Aorta (tissue), 5 donors: ENCODE data around the gene FLT1. TPM values are rescaled to one million over a fixed set of nuclear protein-coding genes. Genes with fewer than 3 reads are reported as not detected.

ENCODE experiments used
- ATAC-seq: fragments of 200-7000 bp; cut with Tn5 transposase; one replicate; pipeline ENCODE4 v1.9.1; 2022; ENCODE audit warnings: moderate library complexity; ENCODE audit not compliant: low FRiP score
- DNase-seq, 2 donors: peaks; one replicate each; pipeline ENCODE4 v3.0.0-alpha.2; 2020
- H3K27ac ChIP-seq, 2 donors: one replicate each; pipeline ENCODE4 v1.5.1; 2013; ENCODE audit warnings: low read length in 2 of 2, mild to moderate bottlenecking in 2 of 2, moderate library complexity in 2 of 2, control low read depth in 1 of 2, inconsistent platforms in 1 of 2, low read depth in 1 of 2
- H3K27me3 ChIP-seq, 2 donors: one replicate each; pipeline ENCODE4 v1.6.1; 2013; ENCODE audit warnings: control low read depth in 1 of 2, low read length in 1 of 2, mild to moderate bottlenecking in 1 of 2, moderate library complexity in 1 of 2; ENCODE audit not compliant: insufficient read depth in 2 of 2, control insufficient read depth in 1 of 2
- H3K36me3 ChIP-seq, 2 donors: one replicate each; pipeline ENCODE4 v1.6.1; 2013; ENCODE audit warnings: control low read depth in 1 of 2, low read length in 1 of 2, mild to moderate bottlenecking in 1 of 2; ENCODE audit not compliant: insufficient read depth in 2 of 2, control insufficient read depth in 1 of 2
- H3K4me1 ChIP-seq, 2 donors: one replicate each; pipeline ENCODE4 v1.6.1; 2013; ENCODE audit warnings: low read length in 2 of 2, control low read depth in 1 of 2, mild to moderate bottlenecking in 1 of 2, moderate library complexity in 1 of 2; ENCODE audit not compliant: insufficient read depth in 2 of 2, control insufficient read depth in 1 of 2
- H3K4me3 ChIP-seq, 2 donors: one replicate each; pipeline ENCODE4 v1.5.1; 2013; ENCODE audit warnings: low read length in 2 of 2, control low read depth in 1 of 2, mild to moderate bottlenecking in 1 of 2
- H3K9me3 ChIP-seq: one replicate; pipeline ENCODE4 v1.6.1; 2013; ENCODE audit warnings: mild to moderate bottlenecking, low read length; ENCODE audit not compliant: control insufficient read depth
- WGBS, 2 donors: extraction: QIAGEN DNeasy Blood & Tissue Kit; methylation state at CpG; one replicate each; pipeline ENCODE4 v1.1.7; 2013; 5-methylcytosine and 5-hydroxymethylcytosine counted together
- intact Hi-C, 2 donors: fragments of 100-400 bp; cut with DNase I; formaldehyde crosslinking; loops; one replicate each; pipeline versions ENCODE4 v1.14.2 to v1.15.0; 2022
- polyA plus RNA-seq, 2 donors: library from polyadenylated mRNA; stranded (reverse); fragments of 200-250 nt; gene quantifications; one replicate each; pipeline ENCODE4 v1.2.3, GENCODE V29; 2013
- total RNA-seq, 2 donors: library from RNA; stranded (reverse); fragmentation: NEBNext Ultra II Directional; extraction: Animal tissue kit (Norgen Biotek cat#: 25700); gene quantifications; one replicate each; pipeline ENCODE4 v1.2.1, GENCODE V29; 2021
- donor health status: healthy with polysubstance abuse.
- donor health status: Bipolar disorder and iron deficiency.
- donor health status: DM: no; HTN: no; CAD: no.
- donor health status: DM: no; HTN: no; CAD: no.
- donor health status: DM: yes; HTN: yes; CAD: no.

The FLT1 gene
- total and polyA plus RNA-seq, 4 donors: 0.38 to 62.8 (median 16.7) TPM

GRCh38 chr13:28536371-28536770, 41.4 kb upstream of the FLT1 start:
- DNase-seq (no peak), ATAC-seq (no peak)
- Histone ChIP-seq H3K27ac (no peak overlapping the region), H3K4me1 (no peaks in the 10 kb centered on the region), H3K27me3 (no peaks in the 10 kb centered on the region), H3K4me3 (no peak overlapping the region), H3K36me3 (no peaks in the 10 kb centered on the region), H3K9me3 (no peaks in the 10 kb centered on the region)
- intact Hi-C loops: no loop called here
- WGBS, 2 donors: 93 to 94% methylated on average over 3 of the region's 3 CpGs

GRCh38 chr13:28535734-28536133, 40.8 kb upstream of the FLT1 start:
- Histone ChIP-seq H3K27ac (no peak overlapping the region), H3K4me3 (no peak overlapping the region), H3K4me1 (no peaks in the 10 kb centered on the region), H3K9me3 (no peaks in the 10 kb centered on the region), H3K27me3 (no peaks in the 10 kb centered on the region), H3K36me3 (no peaks in the 10 kb centered on the region)
- intact Hi-C loops: no loop called here
- ATAC-seq (no peak), DNase-seq (no peak)
- WGBS, 2 donors: 91% methylated on average over 2 of the region's 2 CpGs

GRCh38 chr13:28534801-28535200, 39.9 kb upstream of the FLT1 start:
- H3K9me3 ChIP-seq: no peaks in the 10 kb centered on the region
- WGBS, 2 donors: 97 to 98% methylated on average over 5 of the region's 5 CpGs
- no peaks in the 10 kb centered on the region for H3K27me3 ChIP-seq

GRCh38 chr13:28534210-28534609, 39.3 kb upstream of the FLT1 start:
- DNase-seq (no peak), ATAC-seq (no peak)
- H3K27me3 ChIP-seq: no peaks in the 10 kb centered on the region
- intact Hi-C loops: no loop called here
- no peaks in the 10 kb centered on the region for H3K36me3 ChIP-seq
- H3K4me1 ChIP-seq: no peaks in the 10 kb centered on the region
- H3K27ac ChIP-seq: no peak overlapping the region
- H3K9me3 ChIP-seq: no peaks in the 10 kb centered on the region
- H3K4me3 ChIP-seq: no peak overlapping the region
- 77 to 78% methylated on average over 5 of the region's 5 CpGs for WGBS, 2 donors

More at GRCh38 chr13:28534801-28535200, 39.9 kb upstream of the FLT1 start:
- Histone ChIP-seq H3K27ac (no peak overlapping the region), H3K4me1 (no peaks in the 10 kb centered on the region), H3K36me3 (no peaks in the 10 kb centered on the region), H3K4me3 (no peak overlapping the region)
- no peak for DNase-seq
- ATAC-seq: peak; percentile 20
- intact Hi-C loops: no loop called here

- intact Hi-C loops: no loop called here
- no peak for DNase-seq
- ATAC-seq: no peak
- WGBS, 2 donors: 96 to 97% methylated on average over 7 of the region's 7 CpGs
- Histone ChIP-seq H3K27ac (no peak overlapping the region), H3K27me3 (no peaks in the 10 kb centered on the region), H3K4me1 (no peaks in the 10 kb centered on the region), H3K9me3 (no peaks in the 10 kb centered on the region), H3K4me3 (no peak overlapping the region), H3K36me3 (no peaks in the 10 kb centered on the region)
Observed at GRCh38 chr13:28533441-28534166, 38.7 kb upstream of the FLT1 start.

- Histone ChIP-seq H3K27ac (no peak overlapping the region), H3K9me3 (no peaks in the 10 kb centered on the region), H3K4me3 (peak overlapping the region; percentile 36 to 46), H3K36me3 (no peaks in the 10 kb centered on the region), H3K27me3 (no peaks in the 10 kb centered on the region), H3K4me1 (no peaks in the 10 kb centered on the region)
- ATAC-seq (no peak), DNase-seq (no peak)
- 40 to 52% methylated on average over 10 of the region's 10 CpGs for WGBS, 2 donors
- intact Hi-C loops: no loop called here
Observed at GRCh38 chr13:28533125-28533436, 38.2 kb upstream of the FLT1 start.

GRCh38 chr13:28532388-28533124, 37.6 kb upstream of the FLT1 start:
- Histone ChIP-seq H3K4me3 (peak overlapping the region; percentile 36 to 46), H3K27ac (no peak overlapping the region), H3K36me3 (no peaks in the 10 kb centered on the region), H3K27me3 (no peaks in the 10 kb centered on the region), H3K9me3 (no peaks in the 10 kb centered on the region), H3K4me1 (no peaks in the 10 kb centered on the region)
- WGBS, 2 donors: 3 to 6% methylated on average over 45 to 96 of the region's 96 CpGs
- ATAC-seq (peak; percentile 46), DNase-seq (peak in 1 of 2 donors; percentile 78)
- intact Hi-C loops: no loop called here

GRCh38 chr13:28531845-28532387, 37.0 kb upstream of the FLT1 start:
- no peaks in the 10 kb centered on the region for H3K27me3 ChIP-seq
- no peaks in the 10 kb centered on the region for H3K36me3 ChIP-seq
- DNase-seq (no peak), ATAC-seq (peak; percentile 40)
- intact Hi-C loops: no loop called here
- H3K4me3 ChIP-seq: peak overlapping the region; percentile 36 to 46
- H3K4me1 ChIP-seq: no peaks in the 10 kb centered on the region
- no peaks in the 10 kb centered on the region for H3K9me3 ChIP-seq
- H3K27ac ChIP-seq: no peak overlapping the region
- WGBS, 2 donors: 5 to 7% methylated on average over 25 of the region's 25 CpGs
